Fibroblast of skin of scalp (primary cell): ENCODE data around the gene PRRT3.
A peak's percentile ranks its signal among the peaks of the same experiment; 100 is the strongest.
"Not testable (repeated sequence)": the region's sequence is repeated elsewhere in the genome, so short reads cannot be mapped to it uniquely, and the experiment has no call there.

Experiments used
- DNase-seq: peaks from one replicate; pipeline ENCODE4 v3.0.0-alpha.2; 2013

Gene PRRT3

DNA sequence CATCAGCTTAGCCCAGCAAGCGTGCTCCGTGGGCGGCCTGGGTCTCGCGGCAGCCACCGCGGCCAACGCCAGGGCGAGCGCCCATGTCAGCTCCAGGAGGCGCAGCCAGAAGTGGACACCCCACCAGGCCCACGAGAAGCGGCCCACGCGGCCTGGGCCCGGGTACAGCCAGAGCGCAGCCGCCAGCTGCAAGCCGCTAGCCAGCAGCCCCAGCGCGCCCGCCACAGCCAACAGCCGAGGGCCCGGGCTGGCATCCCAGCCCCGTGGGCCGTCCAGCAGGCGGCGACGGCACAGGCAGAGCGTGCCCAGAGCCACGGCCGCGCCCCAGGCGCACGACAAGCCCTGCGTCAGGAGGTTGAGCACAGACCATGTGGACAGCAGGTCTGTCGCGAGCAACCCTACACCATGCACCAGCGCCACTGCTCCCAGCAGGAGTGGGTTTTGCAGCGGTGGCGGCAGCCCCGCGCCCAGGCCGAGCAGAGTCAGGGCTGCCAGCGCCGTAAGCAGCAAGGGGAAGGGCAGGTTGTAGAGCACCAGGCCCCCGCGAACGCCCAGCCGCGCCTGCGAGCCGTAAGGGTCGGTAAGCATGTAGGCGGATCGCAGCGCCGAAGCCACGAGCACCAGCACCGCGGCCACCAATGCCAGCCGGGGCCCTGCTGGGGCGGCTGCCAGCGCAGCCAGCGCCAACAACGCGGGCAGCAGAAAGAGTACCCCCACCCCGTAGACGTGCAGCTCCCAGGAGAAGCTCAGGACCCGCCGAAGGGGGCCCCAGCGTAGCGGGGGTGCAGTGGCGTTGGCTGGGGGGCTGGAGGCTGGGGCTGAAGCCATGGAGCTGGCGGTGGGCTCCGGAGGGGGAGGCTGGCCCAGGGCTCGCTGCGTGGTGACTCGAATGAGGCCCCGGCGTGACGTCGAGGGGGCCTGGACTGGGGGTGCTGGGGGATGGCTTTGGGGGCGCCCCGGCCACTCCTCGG is 4.9 kb downstream of the PRRT3 start:
- DNase-seq: peak; percentile 77

GRCh38 chr3:9946112-9947024 is 5.8 kb downstream of the PRRT3 start:
- DNase-seq: peak; percentile 91

DNA sequence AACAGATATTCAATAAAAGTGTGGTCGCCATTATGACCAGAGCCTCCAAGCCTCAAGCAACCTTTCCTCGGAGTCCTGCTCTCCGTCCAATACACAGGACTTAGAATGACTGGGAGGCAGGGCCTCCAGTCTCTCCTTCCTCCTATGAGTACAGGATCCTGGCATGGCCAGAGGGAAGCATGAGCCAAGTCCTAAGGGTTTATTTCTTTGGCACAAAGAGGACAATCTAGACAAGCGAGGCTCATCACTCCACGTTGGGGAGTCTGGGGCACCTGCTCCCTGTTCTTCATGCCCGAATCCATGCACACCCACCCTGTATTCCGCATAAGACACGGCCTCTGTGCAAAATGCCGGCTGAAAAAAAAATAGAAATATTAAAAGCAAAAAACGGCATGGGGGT is 6.8 kb downstream of the PRRT3 start:
- DNase-seq: no peak

- DNase-seq: no peak
Measured at GRCh38 chr3:9944271-9944670, 7.9 kb downstream of the PRRT3 start.

DNA sequence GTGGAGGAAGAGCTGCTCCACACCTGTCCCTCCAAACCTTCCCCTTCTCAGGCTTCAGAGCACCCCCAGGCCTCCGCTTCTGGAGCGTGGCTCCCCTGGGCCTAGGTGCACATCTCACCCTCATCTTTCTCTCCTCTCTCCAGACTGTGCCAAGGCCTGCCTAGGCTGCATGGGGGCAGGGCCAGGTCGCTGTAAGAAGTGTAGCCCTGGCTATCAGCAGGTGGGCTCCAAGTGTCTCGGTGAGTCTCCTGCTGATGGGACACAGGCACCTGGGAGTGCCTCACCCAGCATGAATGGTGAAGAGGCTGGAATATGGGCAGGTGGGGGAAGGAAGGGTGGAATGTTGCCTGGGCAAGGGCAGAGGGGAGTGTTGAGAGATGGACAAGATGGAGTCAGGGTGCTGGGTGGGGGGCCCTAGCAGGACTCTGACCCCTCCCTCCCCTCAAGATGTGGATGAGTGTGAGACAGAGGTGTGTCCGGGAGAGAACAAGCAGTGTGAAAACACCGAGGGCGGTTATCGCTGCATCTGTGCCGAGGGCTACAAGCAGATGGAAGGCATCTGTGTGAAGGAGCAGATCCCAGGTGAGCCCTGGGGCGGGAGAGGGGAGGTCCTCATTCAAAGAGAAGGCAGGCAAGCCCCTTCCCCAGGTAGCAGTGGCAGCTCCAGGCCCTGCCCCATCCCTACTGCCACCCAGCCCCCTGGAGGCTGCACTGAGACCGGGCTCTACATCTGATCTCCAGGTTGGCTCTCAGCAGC is 9.1 kb downstream of the PRRT3 start:
- DNase-seq: no peak

DNA sequence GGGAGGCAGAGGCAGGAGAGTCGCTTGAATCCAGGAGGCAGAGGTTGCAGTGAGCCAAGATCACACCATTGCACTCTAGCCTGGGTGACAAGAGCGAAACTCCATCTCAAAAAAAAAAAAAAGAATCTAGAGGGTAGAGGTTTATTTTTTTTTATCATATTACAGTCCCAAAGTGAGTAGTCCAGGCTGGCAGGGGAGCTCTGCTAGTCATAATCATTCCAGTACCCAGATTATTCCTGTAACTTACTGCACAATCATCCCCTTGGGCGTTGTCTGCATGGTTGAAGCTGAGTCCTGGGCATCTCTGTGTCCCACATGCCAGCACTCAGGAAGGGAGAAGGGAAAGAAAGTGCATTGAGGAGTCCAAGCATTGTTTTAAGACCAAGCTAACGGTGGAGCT is 10.0 kb downstream of the PRRT3 start:
- no peak for DNase-seq

DNA sequence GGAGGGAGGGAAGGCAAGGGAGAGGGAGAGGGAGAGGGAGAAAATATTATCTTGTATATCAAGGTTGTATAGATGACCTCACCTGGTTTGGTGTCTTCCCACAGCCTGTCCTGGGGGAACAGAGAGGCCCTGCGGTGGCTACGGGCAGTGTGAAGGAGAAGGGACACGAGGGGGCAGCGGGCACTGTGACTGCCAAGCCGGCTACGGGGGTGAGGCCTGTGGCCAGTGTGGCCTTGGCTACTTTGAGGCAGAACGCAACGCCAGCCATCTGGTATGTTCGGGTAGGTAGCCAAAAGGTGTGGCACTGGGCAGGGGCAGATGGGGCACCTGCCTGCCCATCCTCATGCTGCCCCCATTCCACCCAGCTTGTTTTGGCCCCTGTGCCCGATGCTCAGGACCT is 11.5 kb downstream of the PRRT3 start:
- no peak for DNase-seq

DNA sequence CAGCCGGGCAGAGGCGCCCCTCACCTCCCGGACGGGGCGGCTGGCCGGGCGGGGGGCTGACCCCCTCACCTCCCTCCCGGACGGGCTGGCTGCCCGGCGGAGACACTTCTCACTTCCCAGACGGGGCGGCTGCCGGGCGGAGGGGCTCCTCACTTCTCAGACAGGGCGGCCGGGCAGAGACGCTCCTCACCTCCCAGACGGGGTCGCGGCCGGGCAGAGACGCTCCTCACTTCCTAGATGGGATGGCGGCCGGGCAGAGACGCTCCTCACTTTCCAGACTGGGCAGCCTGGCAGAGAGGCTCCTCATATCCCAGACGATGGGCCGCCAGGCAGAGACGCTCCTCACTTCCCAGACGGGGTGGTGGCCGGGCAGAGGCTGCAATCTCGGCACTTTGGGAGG is 12.3 kb downstream of the PRRT3 start:
- DNase-seq: not testable (repeated sequence)

DNA sequence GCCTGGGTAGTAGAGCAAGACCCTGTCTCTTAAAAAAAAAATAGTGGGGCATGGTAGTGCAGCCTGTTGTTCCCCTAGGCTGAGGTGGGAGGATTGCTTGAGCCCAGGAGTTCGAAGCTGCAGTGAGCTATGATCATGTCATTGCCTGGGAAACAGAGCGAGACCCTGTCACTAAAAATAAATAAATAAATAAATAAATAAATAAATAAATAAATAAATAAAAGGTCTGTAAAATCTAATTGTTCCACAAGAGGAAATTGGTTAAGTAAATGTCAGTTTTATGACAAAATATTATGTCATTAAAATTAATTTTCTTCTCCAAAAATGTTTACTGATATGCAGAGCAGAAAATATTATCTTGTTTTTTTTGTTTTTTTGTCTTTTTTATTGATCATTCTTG is 13.2 kb downstream of the PRRT3 start:
- DNase-seq: no peak

DNA sequence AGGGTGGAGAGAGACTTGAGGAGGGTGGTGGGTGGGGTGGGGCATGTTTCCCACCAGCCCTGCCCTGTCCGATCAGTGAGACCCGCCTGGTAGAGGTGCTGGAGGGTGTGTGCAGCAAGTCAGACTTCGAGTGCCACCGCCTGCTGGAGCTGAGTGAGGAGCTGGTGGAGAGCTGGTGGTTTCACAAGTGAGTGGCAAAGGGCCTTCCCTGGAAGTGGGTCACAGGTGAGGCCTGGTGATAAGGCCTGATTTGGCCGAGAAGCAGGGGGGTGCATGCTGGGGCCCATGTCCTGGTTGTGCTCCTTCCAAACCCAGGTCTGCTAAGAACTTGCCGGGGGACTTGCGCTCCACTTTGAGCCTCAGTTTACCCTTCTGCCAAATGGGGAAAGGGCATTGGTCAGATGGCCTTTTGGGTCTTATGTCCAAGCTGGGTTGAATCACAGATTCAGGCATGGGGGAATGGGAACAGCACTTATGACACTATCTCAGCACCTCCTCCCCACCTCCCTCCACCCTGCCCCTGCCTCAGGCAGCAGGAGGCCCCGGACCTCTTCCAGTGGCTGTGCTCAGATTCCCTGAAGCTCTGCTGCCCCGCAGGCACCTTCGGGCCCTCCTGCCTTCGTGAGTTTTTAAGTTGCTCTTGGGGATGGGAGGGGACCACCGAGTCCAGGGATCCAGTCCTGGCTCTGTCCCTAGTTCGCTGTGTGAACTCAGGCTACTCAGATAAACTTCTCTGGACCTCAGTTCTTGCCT is 14.5 kb downstream of the PRRT3 start:
- DNase-seq: no peak

DNA sequence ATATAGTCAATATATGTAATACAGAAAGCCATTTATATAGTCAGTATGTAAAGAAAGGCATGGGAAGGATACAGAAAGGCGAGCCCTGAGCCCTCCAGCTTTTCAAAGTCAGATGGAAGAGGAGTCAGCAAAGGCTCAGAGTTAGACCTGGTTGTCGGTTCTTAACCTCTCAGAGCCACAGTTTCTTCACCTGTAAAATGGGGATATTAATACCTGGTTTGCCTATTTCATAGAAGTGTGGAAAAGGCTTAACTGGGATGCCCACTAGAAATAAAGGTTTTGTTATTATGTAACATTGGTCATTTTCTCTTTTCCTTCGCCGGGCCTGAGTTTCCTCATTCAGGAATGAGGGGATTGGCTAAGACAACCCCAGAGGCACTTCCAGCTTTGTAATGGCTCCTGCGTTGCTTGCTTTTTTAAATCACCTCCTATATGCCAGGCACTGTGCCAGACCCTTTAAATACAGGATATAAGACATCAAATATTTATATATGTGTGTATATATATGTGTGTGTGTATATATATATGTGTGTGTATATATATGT is 16.2 kb downstream of the PRRT3 start:
- no peak for DNase-seq

GRCh38 chr3:9934993-9935392 is 17.2 kb downstream of the PRRT3 start:
- DNase-seq: no peak

DNA sequence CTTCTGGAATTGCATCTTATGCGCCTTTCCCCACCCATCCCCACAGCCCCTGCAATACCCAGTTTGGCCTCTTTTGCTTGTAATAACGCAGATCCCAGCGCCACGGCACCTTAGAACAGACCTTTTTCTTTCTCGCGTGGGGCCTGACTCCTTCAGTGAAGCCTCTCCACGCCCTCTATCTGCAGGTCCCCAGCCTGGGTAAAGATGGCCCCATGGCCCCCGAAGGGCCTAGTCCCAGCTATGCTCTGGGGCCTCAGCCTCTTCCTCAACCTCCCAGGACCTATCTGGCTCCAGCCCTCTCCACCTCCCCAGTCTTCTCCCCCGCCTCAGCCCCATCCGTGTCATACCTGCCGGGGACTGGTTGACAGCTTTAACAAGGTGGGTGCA is 18.0 kb downstream of the PRRT3 start:
- no peak for DNase-seq

DNA sequence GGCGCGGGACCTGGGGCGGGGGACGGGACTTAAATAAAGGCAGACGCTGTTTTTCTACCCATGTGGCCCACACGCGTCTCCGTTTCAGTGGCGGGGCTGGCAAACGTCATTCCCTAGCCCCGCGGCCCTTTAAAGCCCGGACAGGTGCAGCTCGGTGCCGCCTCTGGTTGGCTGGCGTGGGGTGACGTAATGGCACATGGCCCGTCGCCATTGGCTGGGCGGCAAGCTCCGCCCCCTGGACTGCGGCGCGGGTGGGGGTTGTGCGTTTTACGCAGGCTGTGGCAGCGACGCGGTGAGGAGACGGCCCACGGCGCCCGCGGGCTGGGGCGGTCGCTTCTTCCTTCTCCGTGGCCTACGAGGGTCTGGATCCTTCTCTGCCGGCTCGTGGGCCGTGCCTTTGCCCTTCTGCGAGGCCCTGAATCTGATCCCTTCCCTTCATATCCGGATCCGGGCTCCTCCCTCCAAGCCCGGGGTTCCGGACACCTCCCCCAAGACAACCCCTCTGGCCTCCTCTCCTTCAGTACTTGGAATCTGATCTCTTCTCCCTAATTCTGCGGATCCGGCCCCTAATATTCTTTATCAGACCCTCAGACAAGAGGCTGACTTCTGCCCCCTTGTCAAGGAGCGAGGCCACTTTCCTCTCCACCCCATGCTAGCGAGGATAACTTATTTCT is 18.5 kb downstream of the PRRT3 start, which contains the start of gene CRELD1:
CRELD1 (plus strand) TSS at position 274 of the 674 bp plus-strand sequence. CDS start 605 bp downstream, outside the sequence.
- DNase-seq: peak; percentile 86

DNA sequence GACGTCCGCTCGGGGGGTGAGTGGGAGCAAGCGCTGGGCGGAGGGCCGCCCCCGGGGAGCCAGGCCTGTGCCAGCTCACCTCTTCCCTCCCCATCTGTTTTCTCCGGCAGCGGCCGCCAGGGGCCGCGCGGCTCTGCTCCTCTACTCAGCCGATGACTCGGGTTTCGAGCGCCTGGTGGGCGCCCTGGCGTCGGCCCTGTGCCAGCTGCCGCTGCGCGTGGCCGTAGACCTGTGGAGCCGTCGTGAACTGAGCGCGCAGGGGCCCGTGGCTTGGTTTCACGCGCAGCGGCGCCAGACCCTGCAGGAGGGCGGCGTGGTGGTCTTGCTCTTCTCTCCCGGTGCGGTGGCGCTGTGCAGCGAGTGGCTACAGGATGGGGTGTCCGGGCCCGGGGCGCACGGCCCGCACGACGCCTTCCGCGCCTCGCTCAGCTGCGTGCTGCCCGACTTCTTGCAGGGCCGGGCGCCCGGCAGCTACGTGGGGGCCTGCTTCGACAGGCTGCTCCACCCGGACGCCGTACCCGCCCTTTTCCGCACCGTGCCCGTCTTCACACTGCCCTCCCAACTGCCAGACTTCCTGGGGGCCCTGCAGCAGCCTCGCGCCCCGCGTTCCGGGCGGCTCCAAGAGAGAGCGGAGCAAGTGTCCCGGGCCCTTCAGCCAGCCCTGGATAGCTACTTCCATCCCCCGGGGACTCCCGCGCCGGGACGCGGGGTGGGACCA is 19.2 kb downstream of the PRRT3 start:
- peak; percentile 76 for DNase-seq

- DNase-seq: no peak
Measured at GRCh38 chr3:9932535-9932842, 19.7 kb downstream of the PRRT3 start.

- peak; percentile 10 for DNase-seq
Measured at GRCh38 chr3:9930804-9931418, 21.3 kb downstream of the PRRT3 start.

- DNase-seq: no peak
Measured at GRCh38 chr3:9928158-9928557, 24.1 kb downstream of the PRRT3 start.

- DNase-seq: no peak
Measured at GRCh38 chr3:9918261-9919038, 33.8 kb downstream of the PRRT3 start.
